Gastroesophageal sphincter (tissue), 4 donors: ENCODE measurements around the gene DNASE1L2. TPM values are rescaled to one million over a fixed set of nuclear protein-coding genes. Genes with fewer than 3 reads are reported as not detected.

Experiments
- ATAC-seq: fragments of 150-250 bp; one replicate; pipeline ENCODE4 v1.9.1; 2016; ENCODE audit warnings: mild to moderate bottlenecking, moderate library complexity
- H3K27ac ChIP-seq, 4 donors: fragments of 200-600 bp; sonication (generic) in 3 of 4; 1 replicate in 3 of 4; 2 replicates in 1 of 4; pipeline ENCODE4 v1.5.1; 2016 to 2019
- H3K27me3 ChIP-seq: fragments of 200-600 bp; sonication (generic); one replicate; pipeline ENCODE4 v1.5.1; 2019
- H3K36me3 ChIP-seq, 2 donors: fragments of 200-600 bp; sonication (generic); one replicate each; pipeline ENCODE4 v1.5.1; 2019; ENCODE audit warnings: control low read depth in 1 of 2
- H3K4me1 ChIP-seq, 3 donors: fragments of 200-600 bp; sonication (generic); 1 replicate in 2 of 3; 2 replicates in 1 of 3; pipeline ENCODE4 v1.5.1; 2016 to 2019; ENCODE audit warnings: control low read depth in 2 of 3
- H3K4me3 ChIP-seq, 2 donors: fragments of 200-600 bp; sonication (generic); one replicate each; pipeline ENCODE4 v1.5.1; 2019; ENCODE audit warnings: mild to moderate bottlenecking in 1 of 2, moderate library complexity in 1 of 2
- H3K9me3 ChIP-seq, 3 donors: fragments of 200-600 bp; sonication (generic); one replicate each; pipeline ENCODE4 v1.5.1; 2017 to 2019; ENCODE audit warnings: control low read depth in 2 of 3
- EP300 ChIP-seq: sonication (generic); formaldehyde crosslinking; IDR thresholded peaks from one replicate; pipeline ENCODE4 v1.6.1; 2017; ENCODE audit warnings: antibody characterized with exemption, mild to moderate bottlenecking
- POLR2A ChIP-seq, 2 donors: fragments of 450-650 bp; IDR thresholded peaks; one replicate each; pipeline ENCODE4 v1.6.1; 2017; ENCODE audit warnings: antibody characterized with exemption in 2 of 2, mild to moderate bottlenecking in 2 of 2, moderate library complexity in 1 of 2
- POLR2AphosphoS5 ChIP-seq: sonication (generic); formaldehyde crosslinking; IDR thresholded peaks from one replicate; pipeline ENCODE4 v1.6.1; 2017; ENCODE audit warnings: antibody characterized with exemption
- WGBS, 2 donors: methylation state at CpG; one replicate each; pipeline ENCODE4 v1.1.5; 2018; ENCODE audit warnings: low coverage in 1 of 2; 5-methylcytosine and 5-hydroxymethylcytosine counted together
- total RNA-seq, 4 donors: library from RNA; depleted of rRNA; stranded (reverse); fragments of >200 nt; gene quantifications; one replicate each; pipeline ENCODE4 v1.1.0, GENCODE V29; 2016
- TF ChIP-seq, protein P1 (sequence below), 4 experiments: fragments of 200-600 bp in 2 of 4; fragments of 450-650 bp in 2 of 4; sonication (generic) in 1 of 4; IDR thresholded peaks; one replicate each; pipeline ENCODE4 v1.5.1; 2017 to 2019; ENCODE audit warnings: antibody characterized with exemption in 4 of 4, mild to moderate bottlenecking in 2 of 4, moderate library complexity in 2 of 4

The DNASE1L2 gene
- total RNA-seq, 4 donors from 2014 or later, result 0.27 to 1.7 (median 1.1) TPM; not detected in 1

GRCh38 chr16:2223221-2223941 lies 12.9 kb upstream of the DNASE1L2 start, which contains the start of gene E4F1:
E4F1 (plus strand) TSS chr16:2223591; CDS start chr16:2223614, 23 bp downstream.
- H3K36me3 ChIP-seq, result peaks cover 0 to 21% of the 10 kb centered on the region in 2 donors
- TF ChIP-seq, protein P1, sequence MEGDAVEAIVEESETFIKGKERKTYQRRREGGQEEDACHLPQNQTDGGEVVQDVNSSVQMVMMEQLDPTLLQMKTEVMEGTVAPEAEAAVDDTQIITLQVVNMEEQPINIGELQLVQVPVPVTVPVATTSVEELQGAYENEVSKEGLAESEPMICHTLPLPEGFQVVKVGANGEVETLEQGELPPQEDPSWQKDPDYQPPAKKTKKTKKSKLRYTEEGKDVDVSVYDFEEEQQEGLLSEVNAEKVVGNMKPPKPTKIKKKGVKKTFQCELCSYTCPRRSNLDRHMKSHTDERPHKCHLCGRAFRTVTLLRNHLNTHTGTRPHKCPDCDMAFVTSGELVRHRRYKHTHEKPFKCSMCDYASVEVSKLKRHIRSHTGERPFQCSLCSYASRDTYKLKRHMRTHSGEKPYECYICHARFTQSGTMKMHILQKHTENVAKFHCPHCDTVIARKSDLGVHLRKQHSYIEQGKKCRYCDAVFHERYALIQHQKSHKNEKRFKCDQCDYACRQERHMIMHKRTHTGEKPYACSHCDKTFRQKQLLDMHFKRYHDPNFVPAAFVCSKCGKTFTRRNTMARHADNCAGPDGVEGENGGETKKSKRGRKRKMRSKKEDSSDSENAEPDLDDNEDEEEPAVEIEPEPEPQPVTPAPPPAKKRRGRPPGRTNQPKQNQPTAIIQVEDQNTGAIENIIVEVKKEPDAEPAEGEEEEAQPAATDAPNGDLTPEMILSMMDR (IDR thresholded peaks at IDR 0.05), result peak in 2 of 4 experiments; percentile 15 to 50
- TF ChIP-seq POLR2AphosphoS5, result peak; percentile 97
- no peak for TF ChIP-seq EP300
- TF ChIP-seq POLR2A (IDR thresholded peaks at IDR 0.05), result peak; percentile 96 to 97
- peak; percentile 100 for ATAC-seq
- no peaks in the 10 kb centered on the region for H3K9me3 ChIP-seq
- H3K27me3 ChIP-seq, result no peaks in the 10 kb centered on the region
- 0% methylated on average over 4 to 8 of the region's 82 CpGs for WGBS, 2 donors
- H3K4me1 ChIP-seq, result peaks cover 0 to 40% (median 23%) of the 10 kb centered on the region in 3 donors
- H3K27ac ChIP-seq, result peak within 1 kb of the TSS; percentile 83 to 93 (median 89)
- H3K4me3 ChIP-seq, result peak within 1 kb of the TSS; percentile 95 to 97

DNA sequence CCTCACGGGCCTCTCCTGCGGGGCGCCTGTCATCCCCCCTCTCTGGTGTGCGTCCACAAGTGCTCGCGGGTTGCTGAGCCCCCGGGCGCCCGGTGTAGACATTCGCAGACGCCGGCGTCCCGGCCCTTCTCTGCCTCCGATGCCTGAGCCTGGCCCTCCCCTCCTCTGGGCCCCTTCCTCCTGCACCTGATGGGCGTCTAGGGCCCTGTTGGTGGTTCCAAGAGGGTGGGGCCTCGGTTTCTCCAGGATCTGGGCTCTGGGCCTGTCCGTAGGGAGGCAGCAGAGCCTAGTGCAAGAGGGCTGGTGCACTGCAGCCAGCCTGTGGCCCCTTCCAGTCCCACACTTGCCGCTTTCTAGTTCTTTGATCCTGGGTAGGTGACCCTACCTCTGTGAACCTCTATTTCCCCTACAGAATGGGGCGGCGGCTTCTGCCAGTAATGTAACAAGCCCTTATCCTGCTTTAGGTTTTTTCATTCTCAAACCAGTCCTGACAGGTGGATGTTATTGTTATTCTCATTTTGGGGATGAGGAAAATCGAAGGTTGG lies 12.2 kb upstream of the DNASE1L2 start:
- 0 to 27% methylated on average over 2 to 3 of the region's 22 CpGs for WGBS, 2 donors
- H3K27me3 ChIP-seq, result no peaks in the 10 kb centered on the region
- TF ChIP-seq, protein P1 (IDR thresholded peaks at IDR 0.05), result peak in 2 of 4 experiments; percentile 0 to 12
- TF ChIP-seq POLR2A (IDR thresholded peaks at IDR 0.05), result no peak
- H3K4me1 ChIP-seq, result peaks cover 0 to 40% (median 23%) of the 10 kb centered on the region in 3 donors
- no peaks in the 10 kb centered on the region for H3K9me3 ChIP-seq
- H3K27ac ChIP-seq, result peak overlapping the region; percentile 83 to 93 (median 89)
- ATAC-seq, result peak; percentile 26
- H3K36me3 ChIP-seq, result peaks cover 0 to 27% of the 10 kb centered on the region in 2 donors
- H3K4me3 ChIP-seq, result peak overlapping the region; percentile 95 to 97

DNA sequence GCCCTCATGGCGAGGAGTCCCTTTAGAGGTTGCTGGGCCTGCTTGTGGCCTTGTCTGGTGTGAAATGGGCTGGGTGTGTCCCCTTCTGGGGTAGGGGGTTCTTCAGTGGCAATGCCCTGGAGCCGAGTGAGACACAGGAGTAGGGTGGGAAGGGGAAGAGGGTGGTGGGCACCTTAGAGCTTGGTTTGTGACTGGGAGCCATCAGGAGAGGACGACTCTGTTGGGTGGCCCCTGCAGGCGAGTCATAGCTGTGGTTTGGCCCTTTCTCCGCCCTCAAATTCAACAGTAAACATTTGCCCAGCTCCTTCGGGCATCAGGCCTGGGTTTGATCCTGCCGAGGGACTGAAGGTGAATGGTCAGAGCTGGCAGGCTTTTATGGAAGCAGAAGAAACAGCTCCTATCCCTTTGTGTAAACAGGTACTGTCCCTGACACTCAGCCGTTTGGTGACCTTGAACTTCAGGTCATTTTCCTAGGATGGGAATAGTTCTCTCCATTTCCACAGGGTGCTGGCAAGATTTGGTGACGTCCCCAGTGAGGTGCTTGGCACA lies 9.9 kb upstream of the DNASE1L2 start:
- Histone ChIP-seq H3K4me1 (peaks cover 0 to 40% (median 23%) of the 10 kb centered on the region in 3 donors), H3K27ac (no peak overlapping the region), H3K4me3 (no peak overlapping the region), H3K27me3 (no peaks in the 10 kb centered on the region), H3K9me3 (no peaks in the 10 kb centered on the region), H3K36me3 (peaks cover 0 to 51% of the 10 kb centered on the region in 2 donors)
- WGBS, 2 donors, result 68 to 80% methylated on average over 2 to 5 of the region's 9 CpGs
- TF ChIP-seq, protein P1 (IDR thresholded peaks at IDR 0.05), result no peak
- no peak for TF ChIP-seq POLR2AphosphoS5
- no peak for TF ChIP-seq POLR2A (IDR thresholded peaks at IDR 0.05)
- TF ChIP-seq EP300, result no peak
- ATAC-seq, result no peak

- TF ChIP-seq, protein P1 (IDR thresholded peaks at IDR 0.05), result no peak
- TF ChIP-seq POLR2AphosphoS5, result no peak
- TF ChIP-seq POLR2A (IDR thresholded peaks at IDR 0.05), result no peak
- TF ChIP-seq EP300, result no peak
- Histone ChIP-seq H3K4me3 (no peak overlapping the region), H3K4me1 (peaks cover 0 to 40% (median 23%) of the 10 kb centered on the region in 3 donors), H3K27me3 (peaks cover 1% of the 10 kb centered on the region), H3K9me3 (no peaks in the 10 kb centered on the region), H3K36me3 (peaks cover 0 to 57% of the 10 kb centered on the region in 2 donors), H3K27ac (no peak overlapping the region)
- no peak for ATAC-seq
- WGBS, 2 donors, result 67 to 79% methylated on average over 1 to 5 of the region's 6 CpGs
Observed at GRCh38 chr16:2226918-2227317, 9.3 kb upstream of the DNASE1L2 start.
